Measurements from ENCODE around the gene VTI1A.

GRCh38 chr10:112515126-112515525 is 68.1 kb downstream of the VTI1A start:
- no peak for TF ChIP-seq FOXM1 (CRISPR knock-in tag; IDR thresholded peaks at IDR 0.05)
- TF ChIP-seq, protein P1, sequence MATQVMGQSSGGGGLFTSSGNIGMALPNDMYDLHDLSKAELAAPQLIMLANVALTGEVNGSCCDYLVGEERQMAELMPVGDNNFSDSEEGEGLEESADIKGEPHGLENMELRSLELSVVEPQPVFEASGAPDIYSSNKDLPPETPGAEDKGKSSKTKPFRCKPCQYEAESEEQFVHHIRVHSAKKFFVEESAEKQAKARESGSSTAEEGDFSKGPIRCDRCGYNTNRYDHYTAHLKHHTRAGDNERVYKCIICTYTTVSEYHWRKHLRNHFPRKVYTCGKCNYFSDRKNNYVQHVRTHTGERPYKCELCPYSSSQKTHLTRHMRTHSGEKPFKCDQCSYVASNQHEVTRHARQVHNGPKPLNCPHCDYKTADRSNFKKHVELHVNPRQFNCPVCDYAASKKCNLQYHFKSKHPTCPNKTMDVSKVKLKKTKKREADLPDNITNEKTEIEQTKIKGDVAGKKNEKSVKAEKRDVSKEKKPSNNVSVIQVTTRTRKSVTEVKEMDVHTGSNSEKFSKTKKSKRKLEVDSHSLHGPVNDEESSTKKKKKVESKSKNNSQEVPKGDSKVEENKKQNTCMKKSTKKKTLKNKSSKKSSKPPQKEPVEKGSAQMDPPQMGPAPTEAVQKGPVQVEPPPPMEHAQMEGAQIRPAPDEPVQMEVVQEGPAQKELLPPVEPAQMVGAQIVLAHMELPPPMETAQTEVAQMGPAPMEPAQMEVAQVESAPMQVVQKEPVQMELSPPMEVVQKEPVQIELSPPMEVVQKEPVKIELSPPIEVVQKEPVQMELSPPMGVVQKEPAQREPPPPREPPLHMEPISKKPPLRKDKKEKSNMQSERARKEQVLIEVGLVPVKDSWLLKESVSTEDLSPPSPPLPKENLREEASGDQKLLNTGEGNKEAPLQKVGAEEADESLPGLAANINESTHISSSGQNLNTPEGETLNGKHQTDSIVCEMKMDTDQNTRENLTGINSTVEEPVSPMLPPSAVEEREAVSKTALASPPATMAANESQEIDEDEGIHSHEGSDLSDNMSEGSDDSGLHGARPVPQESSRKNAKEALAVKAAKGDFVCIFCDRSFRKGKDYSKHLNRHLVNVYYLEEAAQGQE (IDR thresholded peaks at IDR 0.05; ENCODE audit: borderline replicate concordance in 1 of 2, low read depth in 1 of 2, low read length in 2 of 2), result no peak
- no peak for TF ChIP-seq MYC (CRISPR knock-in tag; IDR thresholded peaks at IDR 0.05; ENCODE audit: borderline replicate concordance)
- TF ChIP-seq POLR2AphosphoS5 (IDR thresholded peaks at IDR 0.05; ENCODE audit: low read depth, low read length), result no peak
- TF ChIP-seq, protein P2, sequence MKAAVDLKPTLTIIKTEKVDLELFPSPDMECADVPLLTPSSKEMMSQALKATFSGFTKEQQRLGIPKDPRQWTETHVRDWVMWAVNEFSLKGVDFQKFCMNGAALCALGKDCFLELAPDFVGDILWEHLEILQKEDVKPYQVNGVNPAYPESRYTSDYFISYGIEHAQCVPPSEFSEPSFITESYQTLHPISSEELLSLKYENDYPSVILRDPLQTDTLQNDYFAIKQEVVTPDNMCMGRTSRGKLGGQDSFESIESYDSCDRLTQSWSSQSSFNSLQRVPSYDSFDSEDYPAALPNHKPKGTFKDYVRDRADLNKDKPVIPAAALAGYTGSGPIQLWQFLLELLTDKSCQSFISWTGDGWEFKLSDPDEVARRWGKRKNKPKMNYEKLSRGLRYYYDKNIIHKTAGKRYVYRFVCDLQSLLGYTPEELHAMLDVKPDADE (CRISPR knock-in tag; IDR thresholded peaks at IDR 0.05), result no peak
- no peak for TF ChIP-seq HNRNPUL1 (IDR thresholded peaks at IDR 0.05; ENCODE audit: low read depth, low read length)
- TF ChIP-seq ZBTB21 (CRISPR knock-in tag; IDR thresholded peaks at IDR 0.05), result no peak
- no peak for TF ChIP-seq PPARG (CRISPR knock-in tag; conservative IDR thresholded peaks at IDR 0.05)
- TF ChIP-seq SCMH1 (CRISPR knock-in tag; IDR thresholded peaks at IDR 0.05; ENCODE audit: borderline replicate concordance), result no peak
- TF ChIP-seq ZNF607 (CRISPR knock-in tag; IDR thresholded peaks at IDR 0.05; ENCODE audit: borderline replicate concordance), result no peak
- TF ChIP-seq NFYB (CRISPR knock-in tag; IDR thresholded peaks at IDR 0.05), result no peak
- TF ChIP-seq MED1 (CRISPR knock-in tag; IDR thresholded peaks at IDR 0.05), result no peak
- TF ChIP-seq ZSCAN20 (CRISPR knock-in tag; IDR thresholded peaks at IDR 0.05; ENCODE audit: borderline replicate concordance), result no peak
- no peak for TF ChIP-seq POLR2A (IDR thresholded peaks at IDR 0.05; ENCODE audit: insufficient read depth in 1 of 2, low read depth in 2 of 2, low read length in 2 of 2)

All from HepG2 (cell line).